ENCODE data around the gene AGTPBP1.
"Not testable (repeated sequence)": the region's sequence is repeated elsewhere in the genome, so short reads cannot be mapped to it uniquely, and the experiment has no call there.

AGTPBP1 gene

GRCh38 chr9:85737671-85738070, 4.1 kb downstream of the AGTPBP1 start:
- Mint-ChIP-seq H3K4me1 (peaks cover 45% of the 10 kb centered on the region), H3K27ac (no peak overlapping the region), H3K9me3 (no peaks in the 10 kb centered on the region), H3K4me3 (no peak overlapping the region), H3K27me3 (no peaks in the 10 kb centered on the region)
- ATAC-seq (no peak), DNase-seq (no peak)

- Mint-ChIP-seq H3K4me3 (no peak overlapping the region), H3K27ac (no peak overlapping the region), H3K4me1 (peaks cover 79% of the 10 kb centered on the region), H3K9me3 (no peaks in the 10 kb centered on the region), H3K27me3 (no peaks in the 10 kb centered on the region)
- ATAC-seq (no peak), DNase-seq (no peak)
Measured at GRCh38 chr9:85730916-85731630, 10.7 kb downstream of the AGTPBP1 start.

DNA sequence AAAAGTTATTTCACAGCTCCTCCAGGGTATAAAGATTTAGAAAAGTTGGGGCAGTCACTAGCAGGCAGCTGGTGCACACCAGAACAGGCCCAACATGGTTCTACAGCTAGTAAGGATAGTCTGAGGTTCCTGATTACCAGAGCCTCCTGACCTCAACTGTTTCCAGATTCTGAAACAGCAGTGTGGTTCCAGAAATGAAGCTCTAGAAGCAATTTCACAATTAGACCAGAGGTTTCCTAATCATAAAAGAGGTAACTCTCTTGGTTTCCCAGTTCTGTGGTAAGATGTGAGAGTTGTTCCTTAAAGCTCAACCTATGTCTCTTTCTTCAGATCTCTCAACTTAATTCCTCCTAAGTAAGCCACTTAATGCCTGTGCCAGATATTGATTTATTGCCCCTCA, 11.9 kb downstream of the AGTPBP1 start:
- no peak for DNase-seq
- Mint-ChIP-seq H3K4me3 (no peak overlapping the region), H3K9me3 (no peaks in the 10 kb centered on the region), H3K4me1 (peaks cover 76% of the 10 kb centered on the region), H3K27me3 (no peaks in the 10 kb centered on the region), H3K27ac (no peak overlapping the region)
- ATAC-seq = peak; percentile 86

GRCh38 chr9:85727500-85727899, 14.3 kb downstream of the AGTPBP1 start:
- H3K27me3 Mint-ChIP-seq = no peaks in the 10 kb centered on the region
- peaks cover 74% of the 10 kb centered on the region for H3K4me1 Mint-ChIP-seq
- no peaks in the 10 kb centered on the region for H3K9me3 Mint-ChIP-seq
- no peak for DNase-seq
- H3K27ac Mint-ChIP-seq = no peak overlapping the region
- H3K4me3 Mint-ChIP-seq = no peak overlapping the region
- no peak for ATAC-seq

GRCh38 chr9:85726737-85727136, 15.0 kb downstream of the AGTPBP1 start:
- H3K9me3 Mint-ChIP-seq = peaks cover 0 to 7% of the 10 kb centered on the region in 2 donors
- H3K27me3 Mint-ChIP-seq = no peaks in the 10 kb centered on the region
- H3K4me1 Mint-ChIP-seq = peaks cover 70% of the 10 kb centered on the region
- no peak for ATAC-seq
- no peak for DNase-seq
- H3K27ac Mint-ChIP-seq = no peak overlapping the region
- H3K4me3 Mint-ChIP-seq = no peak overlapping the region

DNA sequence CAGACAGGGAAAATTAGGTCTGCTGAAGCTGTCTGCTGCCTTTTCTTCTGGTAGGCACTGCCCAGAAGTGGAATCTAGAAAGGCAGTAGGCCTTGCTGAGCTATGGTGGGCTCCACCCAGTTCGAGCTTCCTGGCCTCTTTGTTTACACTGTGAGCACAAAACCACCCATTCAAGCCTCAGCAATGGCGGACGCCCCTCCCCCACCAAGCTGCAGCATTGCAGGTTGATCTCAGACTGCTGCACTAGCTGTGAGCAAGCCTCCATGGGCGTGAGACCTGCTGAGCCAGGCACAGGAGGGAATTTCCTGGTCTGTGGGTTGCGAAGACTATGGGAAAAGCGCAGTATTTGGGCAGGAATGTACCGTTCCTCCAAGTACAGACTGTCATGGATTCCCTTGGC, 18.5 kb downstream of the AGTPBP1 start:
- ATAC-seq (no peak), DNase-seq (no peak)
- no peaks in the 10 kb centered on the region for H3K27me3 Mint-ChIP-seq
- H3K4me1 Mint-ChIP-seq = peaks cover 39% of the 10 kb centered on the region
- no peak overlapping the region for H3K4me3 Mint-ChIP-seq
- H3K9me3 Mint-ChIP-seq = peaks cover 8 to 19% of the 10 kb centered on the region in 2 donors
- H3K27ac Mint-ChIP-seq = no peak overlapping the region

DNA sequence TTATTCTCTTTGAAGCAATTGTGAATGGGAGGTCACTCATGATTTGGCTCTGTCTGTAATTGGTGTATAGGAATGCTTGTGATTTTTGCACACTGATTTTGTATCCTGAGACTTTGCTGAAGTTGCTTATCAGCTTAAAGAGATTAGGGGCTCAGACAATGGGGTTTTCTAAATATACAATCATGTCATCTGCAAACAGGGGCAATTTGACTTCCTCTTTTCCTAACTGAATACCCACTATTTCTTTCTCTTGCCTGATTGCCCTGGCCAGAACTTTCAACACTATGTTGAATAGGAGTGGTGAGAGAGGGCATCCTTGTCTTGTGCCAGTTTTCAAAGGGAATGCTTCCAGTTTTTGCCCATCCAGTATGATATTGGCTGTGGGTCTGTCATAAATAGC, 22.3 kb downstream of the AGTPBP1 start:
- not testable (repeated sequence) for ATAC-seq, H3K4me3 Mint-ChIP-seq, H3K27me3 Mint-ChIP-seq, H3K27ac Mint-ChIP-seq, DNase-seq
- Mint-ChIP-seq H3K9me3 (peaks cover 8 to 19% of the 10 kb centered on the region in 2 donors), H3K4me1 (peaks cover 36% of the 10 kb centered on the region)

DNA sequence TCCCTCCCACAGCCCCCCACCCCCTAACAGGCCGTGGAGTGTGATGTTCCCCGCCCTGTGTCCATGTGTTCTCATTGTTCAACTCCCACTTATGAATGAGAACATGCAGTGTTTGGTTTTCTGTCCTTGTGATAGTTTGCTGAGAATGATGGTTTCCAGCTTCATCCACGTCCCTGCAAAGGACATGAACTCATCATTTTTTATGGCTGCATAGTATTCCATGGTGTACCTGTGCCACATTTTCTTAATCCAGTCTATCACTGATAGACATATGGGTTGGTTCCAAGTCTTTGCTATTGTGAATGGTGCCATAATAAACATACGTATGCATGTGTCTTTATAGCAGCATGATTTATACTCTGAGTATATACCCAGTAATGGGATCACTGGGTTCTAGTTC, 23.9 kb downstream of the AGTPBP1 start:
- H3K9me3 Mint-ChIP-seq = peaks cover 8 to 19% of the 10 kb centered on the region in 2 donors
- not testable (repeated sequence) for DNase-seq, H3K27ac Mint-ChIP-seq, ATAC-seq, H3K27me3 Mint-ChIP-seq, H3K4me3 Mint-ChIP-seq
- H3K4me1 Mint-ChIP-seq = peaks cover 24% of the 10 kb centered on the region

GRCh38 chr9:85717220-85717619, 24.5 kb downstream of the AGTPBP1 start:
- H3K4me3 Mint-ChIP-seq = no peak overlapping the region
- H3K9me3 Mint-ChIP-seq = peaks cover 8 to 16% of the 10 kb centered on the region in 2 donors
- ATAC-seq = no peak
- H3K27ac Mint-ChIP-seq = no peak overlapping the region
- DNase-seq = no peak
- no peaks in the 10 kb centered on the region for H3K27me3 Mint-ChIP-seq
- H3K4me1 Mint-ChIP-seq = peaks cover 19% of the 10 kb centered on the region

- no peaks in the 10 kb centered on the region for H3K27me3 Mint-ChIP-seq
- DNase-seq (no peak), ATAC-seq (peak; percentile 56)
- H3K9me3 Mint-ChIP-seq = peaks cover 8 to 9% of the 10 kb centered on the region in 2 donors
- H3K4me3 Mint-ChIP-seq = peak overlapping the region in 1 of 2 donors; percentile 7
- peak overlapping the region in 1 of 2 donors; percentile 79 for H3K27ac Mint-ChIP-seq
- H3K4me1 Mint-ChIP-seq = peaks cover 19% of the 10 kb centered on the region
Measured at GRCh38 chr9:85716031-85716877, 25.5 kb downstream of the AGTPBP1 start.

DNA sequence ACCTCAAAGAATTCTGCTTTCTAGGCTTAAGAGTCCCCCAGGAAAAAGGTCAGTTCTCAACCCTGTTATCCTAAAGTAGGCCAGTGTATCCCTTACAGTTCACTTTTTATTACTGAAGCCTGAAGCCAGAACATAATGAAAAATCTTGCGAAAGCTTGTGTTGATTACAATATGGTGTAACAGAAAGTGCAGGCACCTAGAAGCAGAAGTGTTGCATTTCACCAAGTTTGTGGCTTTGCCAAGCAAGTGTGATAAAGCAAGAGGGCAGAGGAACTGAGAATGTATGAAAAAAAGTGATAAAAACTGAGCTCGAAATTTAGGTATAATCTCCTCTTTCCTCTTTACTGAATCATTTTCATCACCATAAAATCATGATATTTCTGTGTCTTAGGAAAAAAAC, 26.2 kb downstream of the AGTPBP1 start:
- no peak for ATAC-seq
- Mint-ChIP-seq H3K9me3 (peaks cover 3 to 5% of the 10 kb centered on the region in 2 donors), H3K27me3 (no peaks in the 10 kb centered on the region), H3K4me3 (no peak overlapping the region), H3K27ac (no peak overlapping the region), H3K4me1 (peaks cover 19% of the 10 kb centered on the region)
- no peak for DNase-seq

GRCh38 chr9:85713897-85714296, 27.9 kb downstream of the AGTPBP1 start:
- ATAC-seq (no peak), DNase-seq (no peak)
- peaks cover 19% of the 10 kb centered on the region for H3K4me1 Mint-ChIP-seq
- H3K27ac Mint-ChIP-seq = no peak overlapping the region
- peaks cover 5 to 8% of the 10 kb centered on the region in 2 donors for H3K9me3 Mint-ChIP-seq
- no peaks in the 10 kb centered on the region for H3K27me3 Mint-ChIP-seq
- no peak overlapping the region for H3K4me3 Mint-ChIP-seq

DNA sequence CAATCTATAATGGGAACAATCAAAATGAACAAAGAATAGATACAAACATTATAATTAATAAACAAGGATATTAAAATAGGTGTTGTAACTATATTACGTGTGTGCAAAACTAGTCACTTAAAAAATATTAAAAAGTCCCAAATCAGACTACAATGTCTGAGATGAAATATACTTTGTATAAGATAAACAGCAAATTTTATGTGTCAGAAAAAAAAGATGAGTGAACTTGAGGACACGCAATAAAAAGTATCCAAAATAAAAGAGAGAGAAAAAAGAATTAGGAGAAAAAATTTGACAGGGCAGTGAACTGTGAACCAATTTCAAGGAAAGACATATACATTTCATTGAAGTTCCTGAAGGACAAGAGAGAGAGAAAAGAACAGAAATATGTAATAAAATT, 37.0 kb downstream of the AGTPBP1 start:
- no peaks in the 10 kb centered on the region for H3K27me3 Mint-ChIP-seq
- no peak for DNase-seq
- no peak for ATAC-seq
- peaks cover 5 to 14% of the 10 kb centered on the region in 2 donors for H3K9me3 Mint-ChIP-seq
- no peak overlapping the region for H3K4me3 Mint-ChIP-seq
- H3K27ac Mint-ChIP-seq = no peak overlapping the region
- H3K4me1 Mint-ChIP-seq = peaks cover 45% of the 10 kb centered on the region

- ATAC-seq = no peak
- Mint-ChIP-seq H3K27ac (no peak overlapping the region), H3K4me1 (peaks cover 45% of the 10 kb centered on the region), H3K4me3 (no peak overlapping the region), H3K9me3 (peaks cover 0 to 6% of the 10 kb centered on the region in 2 donors), H3K27me3 (no peaks in the 10 kb centered on the region)
- DNase-seq = no peak
Measured at GRCh38 chr9:85703398-85703797, 38.4 kb downstream of the AGTPBP1 start.

GRCh38 chr9:85702726-85703289, 38.9 kb downstream of the AGTPBP1 start:
- Mint-ChIP-seq H3K27me3 (no peaks in the 10 kb centered on the region), H3K4me3 (no peak overlapping the region), H3K9me3 (peaks cover 0 to under 1% of the 10 kb centered on the region in 2 donors), H3K4me1 (peaks cover 45% of the 10 kb centered on the region), H3K27ac (no peak overlapping the region)
- ATAC-seq (no peak), DNase-seq (no peak)

DNA sequence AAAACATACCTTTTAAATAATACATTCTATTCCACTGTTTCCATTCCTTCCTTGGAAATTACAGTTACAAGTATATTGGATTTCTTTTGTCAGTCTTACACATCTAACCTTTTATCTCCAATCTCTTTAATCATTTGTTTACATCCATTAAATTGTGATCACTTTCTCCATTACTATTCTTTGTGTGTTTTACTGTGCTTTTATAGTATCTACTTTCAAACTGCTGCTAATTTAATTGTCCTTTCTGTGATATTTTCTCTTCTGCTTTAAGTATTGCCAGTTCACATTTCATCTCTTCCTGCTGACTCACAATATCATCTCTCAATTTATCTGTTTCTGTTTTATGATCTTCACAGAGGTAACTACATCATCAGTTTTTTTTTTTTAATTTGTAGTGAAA, 39.6 kb downstream of the AGTPBP1 start:
- Mint-ChIP-seq H3K27me3 (no peaks in the 10 kb centered on the region), H3K4me3 (no peak overlapping the region), H3K27ac (no peak overlapping the region), H3K9me3 (no peaks in the 10 kb centered on the region), H3K4me1 (peaks cover 44% of the 10 kb centered on the region)
- DNase-seq (no peak), ATAC-seq (no peak)

All from stimulated activated naive CD8-positive, alpha-beta T cell treated with anti-CD3 and anti-CD28 coated beads, Interleukin-15, amount 100 ng/mL, for 72 hours (primary cell).